Sigmoid colon (tissue), 7 donors: ENCODE measurements around the gene ACTR5. TPM values are rescaled to one million over a fixed set of nuclear protein-coding genes. Genes with fewer than 3 reads are reported as not detected.

Experiments
- DNase-seq: peaks from one replicate; pipeline ENCODE4 v3.0.0-alpha.2; 2019
- H3K27ac ChIP-seq, 4 donors: fragments of 200-600 bp; sonication (generic); one replicate each; pipeline ENCODE4 v1.5.1; 2016 to 2019; ENCODE audit warnings: mild to moderate bottlenecking in 1 of 4
- H3K27me3 ChIP-seq, 3 donors: fragments of 200-600 bp; sonication (generic); one replicate each; pipeline ENCODE4 v1.5.1; 2019; ENCODE audit warnings: mild to moderate bottlenecking in 1 of 3
- H3K36me3 ChIP-seq, 4 donors: fragments of 200-600 bp; sonication (generic); one replicate each; pipeline ENCODE4 v1.5.1; 2016 to 2019
- H3K4me1 ChIP-seq, 4 donors: fragments of 200-600 bp; sonication (generic); one replicate each; pipeline ENCODE4 v1.5.1; 2017 to 2019
- H3K4me3 ChIP-seq, 4 donors: fragments of 200-600 bp; sonication (generic); one replicate each; pipeline ENCODE4 v1.5.1; 2017 to 2019; ENCODE audit warnings: mild to moderate bottlenecking in 2 of 4, moderate library complexity in 1 of 4
- H3K9me3 ChIP-seq, 4 donors: fragments of 200-600 bp in 3 of 4; sonication (generic) in 3 of 4; one replicate each; pipeline versions ENCODE4 v1.5.1 to v1.6.1; 2013 to 2019
- EP300 ChIP-seq, 4 donors: sonication (generic); formaldehyde crosslinking; IDR thresholded peaks; one replicate each; pipeline ENCODE4 v1.6.1; 2017; ENCODE audit warnings: antibody characterized with exemption in 4 of 4
- POLR2A ChIP-seq, 2 donors: fragments of 450-650 bp; IDR thresholded peaks; one replicate each; pipeline ENCODE4 v1.6.1; 2016; ENCODE audit warnings: antibody characterized with exemption in 2 of 2, mild to moderate bottlenecking in 2 of 2, moderate library complexity in 2 of 2
- POLR2AphosphoS5 ChIP-seq, 4 donors: sonication (generic); formaldehyde crosslinking; IDR thresholded peaks; one replicate each; pipeline ENCODE4 v1.6.1; 2017; ENCODE audit warnings: antibody characterized with exemption in 4 of 4
- WGBS, 2 donors: extraction: QIAGEN DNeasy Blood & Tissue Kit; methylation state at CpG; one replicate each; pipeline ENCODE4 v1.1.7; 2013; 5-methylcytosine and 5-hydroxymethylcytosine counted together
- intact Hi-C: fragments of 100-400 bp; cut with DNase I; formaldehyde crosslinking; loops from one replicate; pipeline ENCODE4 v1.15.1; 2023
- polyA plus RNA-seq, 3 donors: library from polyadenylated mRNA; stranded (reverse); fragments of 200-250 nt; gene quantifications; one replicate each; pipeline ENCODE4 v1.2.3, GENCODE V29; 2013
- total RNA-seq, 4 donors: library from RNA; depleted of rRNA; stranded (reverse); fragments of >200 nt; gene quantifications; one replicate each; pipeline ENCODE4 v1.1.0, GENCODE V29; 2016
- TF ChIP-seq, protein P1 (sequence below), 4 experiments: fragments of 450-650 bp in 3 of 4; fragments of 200-600 bp in 1 of 4; IDR thresholded peaks; one replicate each; pipeline ENCODE4 v1.5.1; 2016 to 2019; ENCODE audit warnings: antibody characterized with exemption in 4 of 4, mild to moderate bottlenecking in 3 of 4, moderate library complexity in 2 of 4
- donor health status: healthy with polysubstance abuse.
- donor health status: Bipolar disorder and iron deficiency.
- donor health status: healthy.

The ACTR5 gene
- total and polyA plus RNA-seq, 7 donors = 1.8 to 10.0 (median 6.4) TPM

GRCh38 chr20:38779247-38780097 is 31.2 kb downstream of the ACTR5 start:
- no peak for TF ChIP-seq POLR2A (IDR thresholded peaks at IDR 0.05)
- TF ChIP-seq POLR2AphosphoS5 (IDR thresholded peaks at IDR 0.05) = no peak
- TF ChIP-seq EP300 (IDR thresholded peaks at IDR 0.05) = no peak
- Histone ChIP-seq H3K4me3 (no peak overlapping the region), H3K27ac (no peak overlapping the region), H3K4me1 (no peaks in the 10 kb centered on the region), H3K36me3 (peaks cover 0 to 11% (median 0%) of the 10 kb centered on the region in 4 donors), H3K9me3 (no peaks in the 10 kb centered on the region), H3K27me3 (no peaks in the 10 kb centered on the region)
- 69 to 76% methylated on average over 19 of the region's 19 CpGs for WGBS, 2 donors
- no peak for DNase-seq
- intact Hi-C loops = no loop called here

GRCh38 chr20:38782275-38782674 is 34.0 kb downstream of the ACTR5 start:
- Histone ChIP-seq H3K4me1 (no peaks in the 10 kb centered on the region), H3K4me3 (no peak overlapping the region), H3K27me3 (no peaks in the 10 kb centered on the region), H3K27ac (no peak overlapping the region), H3K9me3 (no peaks in the 10 kb centered on the region), H3K36me3 (no peaks in the 10 kb centered on the region)
- 70 to 76% methylated on average over 3 of the region's 3 CpGs for WGBS, 2 donors
- intact Hi-C loops = no loop called here
- DNase-seq = no peak
- TF ChIP-seq POLR2AphosphoS5 (IDR thresholded peaks at IDR 0.05) (no peak), EP300 (IDR thresholded peaks at IDR 0.05) (no peak), POLR2A (IDR thresholded peaks at IDR 0.05) (no peak)
- TF ChIP-seq, protein P1, sequence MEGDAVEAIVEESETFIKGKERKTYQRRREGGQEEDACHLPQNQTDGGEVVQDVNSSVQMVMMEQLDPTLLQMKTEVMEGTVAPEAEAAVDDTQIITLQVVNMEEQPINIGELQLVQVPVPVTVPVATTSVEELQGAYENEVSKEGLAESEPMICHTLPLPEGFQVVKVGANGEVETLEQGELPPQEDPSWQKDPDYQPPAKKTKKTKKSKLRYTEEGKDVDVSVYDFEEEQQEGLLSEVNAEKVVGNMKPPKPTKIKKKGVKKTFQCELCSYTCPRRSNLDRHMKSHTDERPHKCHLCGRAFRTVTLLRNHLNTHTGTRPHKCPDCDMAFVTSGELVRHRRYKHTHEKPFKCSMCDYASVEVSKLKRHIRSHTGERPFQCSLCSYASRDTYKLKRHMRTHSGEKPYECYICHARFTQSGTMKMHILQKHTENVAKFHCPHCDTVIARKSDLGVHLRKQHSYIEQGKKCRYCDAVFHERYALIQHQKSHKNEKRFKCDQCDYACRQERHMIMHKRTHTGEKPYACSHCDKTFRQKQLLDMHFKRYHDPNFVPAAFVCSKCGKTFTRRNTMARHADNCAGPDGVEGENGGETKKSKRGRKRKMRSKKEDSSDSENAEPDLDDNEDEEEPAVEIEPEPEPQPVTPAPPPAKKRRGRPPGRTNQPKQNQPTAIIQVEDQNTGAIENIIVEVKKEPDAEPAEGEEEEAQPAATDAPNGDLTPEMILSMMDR (IDR thresholded peaks at IDR 0.05) = no peak

GRCh38 chr20:38787870-38788269 is 39.6 kb downstream of the ACTR5 start:
- Histone ChIP-seq H3K36me3 (no peaks in the 10 kb centered on the region), H3K9me3 (no peaks in the 10 kb centered on the region), H3K27ac (no peak overlapping the region), H3K4me3 (no peak overlapping the region), H3K4me1 (no peaks in the 10 kb centered on the region), H3K27me3 (peaks cover 0 to 7% (median 0%) of the 10 kb centered on the region in 3 donors)
- no peak for DNase-seq
- intact Hi-C loops = no loop called here
- TF ChIP-seq, protein P1 (IDR thresholded peaks at IDR 0.05) = no peak
- no peak for TF ChIP-seq EP300 (IDR thresholded peaks at IDR 0.05)
- TF ChIP-seq POLR2A (IDR thresholded peaks at IDR 0.05) = no peak
- no peak for TF ChIP-seq POLR2AphosphoS5 (IDR thresholded peaks at IDR 0.05)
- 95 to 97% methylated on average over 7 of the region's 7 CpGs for WGBS, 2 donors

DNA sequence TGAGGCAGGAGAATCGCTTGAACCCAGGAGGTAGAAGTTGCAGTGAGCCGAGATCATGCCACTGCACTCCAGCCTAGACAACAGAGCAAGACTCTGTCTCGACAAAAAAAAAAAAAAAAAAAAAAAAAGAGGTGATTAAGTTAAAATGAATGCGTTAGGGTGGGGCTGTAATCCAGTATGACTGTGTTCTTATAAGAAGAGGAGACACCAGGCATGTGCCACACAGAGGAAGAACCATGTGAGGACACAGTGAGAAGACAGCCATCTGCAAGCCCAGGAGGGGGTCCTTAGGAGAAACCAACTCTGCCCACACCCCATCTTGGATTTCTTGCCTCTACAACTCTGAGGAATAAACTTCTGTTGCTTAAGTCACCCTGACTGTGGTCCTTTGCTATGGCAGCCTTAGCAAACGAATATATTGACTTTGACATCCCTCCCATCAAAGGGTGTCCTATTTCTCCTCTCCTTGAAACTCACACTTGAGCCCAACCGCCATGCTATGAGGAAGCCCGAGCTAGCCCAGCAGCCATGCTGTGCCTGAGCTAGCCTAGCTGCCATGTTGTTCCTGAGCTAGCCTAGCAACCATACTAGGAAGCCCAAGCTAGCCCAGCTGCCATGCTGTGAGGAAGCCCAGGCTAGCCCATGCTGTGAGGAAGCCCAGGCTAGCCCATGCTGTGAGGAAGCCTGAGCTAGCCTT is 41.4 kb downstream of the ACTR5 start:
- H3K4me1 ChIP-seq = no peaks in the 10 kb centered on the region
- no peak for DNase-seq
- H3K27ac ChIP-seq = no peak overlapping the region
- WGBS, 2 donors = 78 to 85% methylated on average over 7 of the region's 7 CpGs
- intact Hi-C loops = no loop called here
- TF ChIP-seq EP300 (IDR thresholded peaks at IDR 0.05) = no peak
- TF ChIP-seq POLR2AphosphoS5 (IDR thresholded peaks at IDR 0.05) = no peak
- TF ChIP-seq, protein P1 (IDR thresholded peaks at IDR 0.05) = no peak
- TF ChIP-seq POLR2A (IDR thresholded peaks at IDR 0.05) = no peak
- H3K36me3 ChIP-seq = no peaks in the 10 kb centered on the region
- peaks cover 0 to 7% (median 0%) of the 10 kb centered on the region in 3 donors for H3K27me3 ChIP-seq
- no peak overlapping the region for H3K4me3 ChIP-seq
- H3K9me3 ChIP-seq = no peaks in the 10 kb centered on the region
